GM20431 (cell line): ENCODE results near the gene CEP44.
"Not testable (repeated sequence)": the region's sequence is repeated elsewhere in the genome, so short reads cannot be mapped to it uniquely, and the experiment has no call there.

Source experiments
- in situ Hi-C: fragments of 300-500 bp; cut with MseI, MboI; formaldehyde crosslinking; loops from one replicate; pipeline ENCODE4 v1.15.0; 2020; ENCODE audit warnings: low sequenced_read_pairs; ENCODE audit not compliant: unreplicated experiment

Gene CEP44

GRCh38 chr4:174283507-174284471 lies at the start of gene CEP44, which contains the start of gene FBXO8:
CEP44 (plus strand) TSS chr4:174283911; CDS start chr4:174299122, 15,211 bp downstream.
FBXO8 (minus strand) TSS chr4:174283667; CDS start chr4:174263092, 20,575 bp downstream.
- in situ Hi-C loops: no loop called here

GRCh38 chr4:174236359-174236758 lies 47.4 kb upstream of the CEP44 start:
- in situ Hi-C loops: no loop called here

GRCh38 chr4:174241162-174241561 lies 42.5 kb upstream of the CEP44 start:
- in situ Hi-C loops: no loop called here

- in situ Hi-C loops: no loop called here
Measured at GRCh38 chr4:174244441-174244840, 39.3 kb upstream of the CEP44 start.

GRCh38 chr4:174245714-174246113 lies 38.0 kb upstream of the CEP44 start:
- in situ Hi-C loops: no loop called here

GRCh38 chr4:174248407-174248806 lies 35.3 kb upstream of the CEP44 start:
- in situ Hi-C loops: no loop called here

GRCh38 chr4:174252412-174252811 lies 31.3 kb upstream of the CEP44 start:
- in situ Hi-C loops: no loop called here

- in situ Hi-C loops: no loop called here
Measured at GRCh38 chr4:174254613-174255012, 29.1 kb upstream of the CEP44 start.

- in situ Hi-C loops: no loop called here
Measured at GRCh38 chr4:174255374-174255773, 28.3 kb upstream of the CEP44 start.

- in situ Hi-C loops: no loop called here
Measured at GRCh38 chr4:174255786-174256185, 27.9 kb upstream of the CEP44 start.

- in situ Hi-C loops: no loop called here
Measured at GRCh38 chr4:174256277-174256713, 27.4 kb upstream of the CEP44 start.

GRCh38 chr4:174259580-174259979 lies 24.1 kb upstream of the CEP44 start:
- in situ Hi-C loops: no loop called here

GRCh38 chr4:174260099-174260498 lies 23.6 kb upstream of the CEP44 start:
- in situ Hi-C loops: no loop called here

- in situ Hi-C loops: not testable (repeated sequence)
Measured at GRCh38 chr4:174261432-174261831, 22.3 kb upstream of the CEP44 start.

GRCh38 chr4:174262624-174263444 lies 20.9 kb upstream of the CEP44 start:
- in situ Hi-C loops: no loop called here

GRCh38 chr4:174263445-174263736 lies 20.3 kb upstream of the CEP44 start:
- in situ Hi-C loops: no loop called here

- in situ Hi-C loops: no loop called here
Measured at GRCh38 chr4:174265916-174266315, 17.8 kb upstream of the CEP44 start.

GRCh38 chr4:174266416-174266815 lies 17.3 kb upstream of the CEP44 start:
- in situ Hi-C loops: no loop called here

- in situ Hi-C loops: no loop called here
Measured at GRCh38 chr4:174273930-174274329, 9.8 kb upstream of the CEP44 start.

- in situ Hi-C loops: no loop called here
Measured at GRCh38 chr4:174274436-174274835, 9.3 kb upstream of the CEP44 start.

GRCh38 chr4:174275101-174275500 lies 8.6 kb upstream of the CEP44 start:
- in situ Hi-C loops: no loop called here
